GM19328 (cell line): ENCODE results near the gene SRPK2.
"Not testable (repeated sequence)": the region's sequence is repeated elsewhere in the genome, so short reads cannot be mapped to it uniquely, and the experiment has no call there.

ENCODE experiments used
- ATAC-seq: cut with Tn5 transposase; IDR thresholded peaks from one replicate; pipeline ENCODE4 v1.9.1; 2021; ENCODE audit warnings: mild to moderate bottlenecking, moderate library complexity; ENCODE audit not compliant: unreplicated experiment

Gene SRPK2

GRCh38 chr7:105198223-105198622 is 190.5 kb downstream of the SRPK2 start:
- ATAC-seq = no peak

- ATAC-seq = no peak
Measured at GRCh38 chr7:105196473-105196872, 192.2 kb downstream of the SRPK2 start.

- no peak for ATAC-seq
Measured at GRCh38 chr7:105195891-105196290, 192.8 kb downstream of the SRPK2 start.

GRCh38 chr7:105194959-105195358 is 193.8 kb downstream of the SRPK2 start:
- not testable (repeated sequence) for ATAC-seq

GRCh38 chr7:105191331-105191730 is 197.4 kb downstream of the SRPK2 start:
- ATAC-seq = no peak

- ATAC-seq = no peak
Measured at GRCh38 chr7:105189859-105190492, 198.7 kb downstream of the SRPK2 start.

- no peak for ATAC-seq
Measured at GRCh38 chr7:105188201-105188600, 200.5 kb downstream of the SRPK2 start.

GRCh38 chr7:105187302-105188169 is 201.2 kb downstream of the SRPK2 start:
- ATAC-seq = no peak

GRCh38 chr7:105185290-105186010 is 203.3 kb downstream of the SRPK2 start:
- ATAC-seq = no peak

GRCh38 chr7:105180002-105180401 is 208.7 kb downstream of the SRPK2 start:
- no peak for ATAC-seq

GRCh38 chr7:105178928-105179541 is 209.7 kb downstream of the SRPK2 start:
- no peak for ATAC-seq

GRCh38 chr7:105178177-105178576 is 210.5 kb downstream of the SRPK2 start:
- ATAC-seq = no peak

GRCh38 chr7:105177026-105177425 is 211.7 kb downstream of the SRPK2 start:
- no peak for ATAC-seq

- no peak for ATAC-seq
Measured at GRCh38 chr7:105173586-105173985, 215.1 kb downstream of the SRPK2 start.

- ATAC-seq = no peak
Measured at GRCh38 chr7:105164751-105165150, 224.0 kb downstream of the SRPK2 start.

GRCh38 chr7:105163718-105164117 is 225.0 kb downstream of the SRPK2 start:
- no peak for ATAC-seq

GRCh38 chr7:105161366-105161765 is 227.4 kb downstream of the SRPK2 start:
- ATAC-seq = no peak

GRCh38 chr7:105157278-105157677 is 231.4 kb downstream of the SRPK2 start:
- no peak for ATAC-seq

GRCh38 chr7:105156731-105157130 is 232.0 kb downstream of the SRPK2 start:
- ATAC-seq = no peak

GRCh38 chr7:105154084-105154483 is 234.6 kb downstream of the SRPK2 start:
- ATAC-seq = no peak

- ATAC-seq = no peak
Measured at GRCh38 chr7:105153531-105153930, 235.2 kb downstream of the SRPK2 start.
